ENCODE data around the gene MACROD2. TPM values are rescaled to one million over a fixed set of nuclear protein-coding genes. Genes with fewer than 3 reads are reported as not detected.

MACROD2 gene
- total RNA-seq, 1 donor from 2014 or later: 4.2 TPM

GRCh38 chr20:15020845-15021244 is 1025.5 kb downstream of the MACROD2 start:
- intact Hi-C loops (cut with DNase I): no loop called here
- DNase-seq (no peak), ATAC-seq (ENCODE audit: poor library complexity) (no peak)

- ATAC-seq (ENCODE audit: poor library complexity): no peak
- intact Hi-C loops (cut with DNase I): no loop called here
- DNase-seq: no peak
Measured at GRCh38 chr20:15022921-15023320, 1027.6 kb downstream of the MACROD2 start.

GRCh38 chr20:15026759-15027158 is 1031.4 kb downstream of the MACROD2 start:
- intact Hi-C loops (cut with DNase I): no loop called here
- DNase-seq: no peak
- ATAC-seq (ENCODE audit: poor library complexity): no peak

GRCh38 chr20:15030826-15031225 is 1035.5 kb downstream of the MACROD2 start:
- DNase-seq (no peak), ATAC-seq (ENCODE audit: poor library complexity) (no peak)
- intact Hi-C loops (cut with DNase I): no loop called here

GRCh38 chr20:15031546-15032351 is 1036.4 kb downstream of the MACROD2 start:
- intact Hi-C loops (cut with DNase I): no loop called here
- DNase-seq (no peak), ATAC-seq (ENCODE audit: poor library complexity) (no peak)

GRCh38 chr20:15032352-15032622 is 1037.0 kb downstream of the MACROD2 start:
- DNase-seq (no peak), ATAC-seq (ENCODE audit: poor library complexity) (no peak)
- intact Hi-C loops (cut with DNase I): no loop called here

GRCh38 chr20:15033269-15033668 is 1038.0 kb downstream of the MACROD2 start:
- intact Hi-C loops (cut with DNase I): no loop called here
- no peak for ATAC-seq (ENCODE audit: poor library complexity)
- DNase-seq: no peak

- ATAC-seq (ENCODE audit: poor library complexity): no peak
- intact Hi-C loops (cut with DNase I): no loop called here
- DNase-seq: no peak
Measured at GRCh38 chr20:15033891-15034290, 1038.6 kb downstream of the MACROD2 start.

- intact Hi-C loops (cut with DNase I): no loop called here
- ATAC-seq (ENCODE audit: poor library complexity) (no peak), DNase-seq (no peak)
Measured at GRCh38 chr20:15036948-15037347, 1041.6 kb downstream of the MACROD2 start.

GRCh38 chr20:15039088-15039752 is 1043.9 kb downstream of the MACROD2 start:
- intact Hi-C loops (cut with DNase I): no loop called here
- ATAC-seq (ENCODE audit: poor library complexity): no peak
- DNase-seq: no peak

- ATAC-seq (ENCODE audit: poor library complexity) (no peak), DNase-seq (no peak)
- intact Hi-C loops (cut with DNase I): no loop called here
Measured at GRCh38 chr20:15042723-15043122, 1047.4 kb downstream of the MACROD2 start.

GRCh38 chr20:15045246-15045645 is 1049.9 kb downstream of the MACROD2 start:
- DNase-seq: peak; percentile 57
- intact Hi-C loops (cut with DNase I): no loop called here
- ATAC-seq (ENCODE audit: poor library complexity): peak; percentile 95

- DNase-seq (no peak), ATAC-seq (ENCODE audit: poor library complexity) (no peak)
- intact Hi-C loops (cut with DNase I): no loop called here
Measured at GRCh38 chr20:15047042-15047441, 1051.7 kb downstream of the MACROD2 start.

GRCh38 chr20:15047601-15048000 is 1052.3 kb downstream of the MACROD2 start:
- intact Hi-C loops (cut with DNase I): no loop called here
- ATAC-seq (ENCODE audit: poor library complexity): no peak
- DNase-seq: no peak

- DNase-seq (no peak), ATAC-seq (ENCODE audit: poor library complexity) (no peak)
- intact Hi-C loops (cut with DNase I): no loop called here
Measured at GRCh38 chr20:15056246-15056645, 1060.9 kb downstream of the MACROD2 start.

GRCh38 chr20:15058841-15059240 is 1063.5 kb downstream of the MACROD2 start:
- DNase-seq: no peak
- intact Hi-C loops (cut with DNase I): no loop called here
- ATAC-seq (ENCODE audit: poor library complexity): no peak

GRCh38 chr20:15059438-15059837 is 1064.1 kb downstream of the MACROD2 start:
- intact Hi-C loops (cut with DNase I): no loop called here
- DNase-seq (no peak), ATAC-seq (ENCODE audit: poor library complexity) (no peak)

GRCh38 chr20:15060265-15061060 is 1065.1 kb downstream of the MACROD2 start:
- DNase-seq (no peak), ATAC-seq (ENCODE audit: poor library complexity) (no peak)
- intact Hi-C loops (cut with DNase I): no loop called here

GRCh38 chr20:15061061-15061430 is 1065.7 kb downstream of the MACROD2 start:
- intact Hi-C loops (cut with DNase I): no loop called here
- DNase-seq (no peak), ATAC-seq (ENCODE audit: poor library complexity) (no peak)

GRCh38 chr20:15061955-15062354 is 1066.6 kb downstream of the MACROD2 start:
- DNase-seq: no peak
- no peak for ATAC-seq (ENCODE audit: poor library complexity)
- intact Hi-C loops (cut with DNase I): no loop called here
